GM23338 (cell line): ENCODE measurements around the gene SNX21.

Source experiments
- EZH2 ChIP-seq: fragments of 200-600 bp; sonication (generic); IDR thresholded peaks from one replicate; pipeline ENCODE4 v1.8.0; 2017; ENCODE audit warnings: antibody characterized with exemption, mild to moderate bottlenecking, low read depth; ENCODE audit not compliant: unreplicated experiment
- POLR2AphosphoS5 ChIP-seq: IDR thresholded peaks from 2 replicates; pipeline ENCODE4 v1.6.1; 2016; ENCODE audit warnings: antibody characterized with exemption, low read depth
- TF ChIP-seq, protein P1 (sequence below), 2 experiments: fragments of 200-600 bp in 1 of 2; sonication (generic) in 1 of 2; conservative IDR thresholded peaks; 2 replicates each; pipeline versions ENCODE4 v1.5.1 to v1.6.1; 2016 to 2017; ENCODE audit warnings: antibody characterized with exemption in 2 of 2, low read depth in 2 of 2, mild to moderate bottlenecking in 2 of 2, moderate library complexity in 1 of 2

- no peak for TF ChIP-seq EZH2
- TF ChIP-seq, protein P1, sequence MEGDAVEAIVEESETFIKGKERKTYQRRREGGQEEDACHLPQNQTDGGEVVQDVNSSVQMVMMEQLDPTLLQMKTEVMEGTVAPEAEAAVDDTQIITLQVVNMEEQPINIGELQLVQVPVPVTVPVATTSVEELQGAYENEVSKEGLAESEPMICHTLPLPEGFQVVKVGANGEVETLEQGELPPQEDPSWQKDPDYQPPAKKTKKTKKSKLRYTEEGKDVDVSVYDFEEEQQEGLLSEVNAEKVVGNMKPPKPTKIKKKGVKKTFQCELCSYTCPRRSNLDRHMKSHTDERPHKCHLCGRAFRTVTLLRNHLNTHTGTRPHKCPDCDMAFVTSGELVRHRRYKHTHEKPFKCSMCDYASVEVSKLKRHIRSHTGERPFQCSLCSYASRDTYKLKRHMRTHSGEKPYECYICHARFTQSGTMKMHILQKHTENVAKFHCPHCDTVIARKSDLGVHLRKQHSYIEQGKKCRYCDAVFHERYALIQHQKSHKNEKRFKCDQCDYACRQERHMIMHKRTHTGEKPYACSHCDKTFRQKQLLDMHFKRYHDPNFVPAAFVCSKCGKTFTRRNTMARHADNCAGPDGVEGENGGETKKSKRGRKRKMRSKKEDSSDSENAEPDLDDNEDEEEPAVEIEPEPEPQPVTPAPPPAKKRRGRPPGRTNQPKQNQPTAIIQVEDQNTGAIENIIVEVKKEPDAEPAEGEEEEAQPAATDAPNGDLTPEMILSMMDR (conservative IDR thresholded peaks at IDR 0.05; ENCODE audit: low read depth in 2 of 2) = no peak
- TF ChIP-seq POLR2AphosphoS5 = no peak
These were observed 15.5 kb downstream of the SNX21 start for GRCh38 chr20:45848969-45849582.
